ENCODE results near the gene CEMIP. TPM values are rescaled to one million over a fixed set of nuclear protein-coding genes. Genes with fewer than 3 reads are reported as not detected.

CEMIP gene
- total and polyA plus RNA-seq, 11 donors, result 0.04 to 9.6 (median 0.19) TPM

DNA sequence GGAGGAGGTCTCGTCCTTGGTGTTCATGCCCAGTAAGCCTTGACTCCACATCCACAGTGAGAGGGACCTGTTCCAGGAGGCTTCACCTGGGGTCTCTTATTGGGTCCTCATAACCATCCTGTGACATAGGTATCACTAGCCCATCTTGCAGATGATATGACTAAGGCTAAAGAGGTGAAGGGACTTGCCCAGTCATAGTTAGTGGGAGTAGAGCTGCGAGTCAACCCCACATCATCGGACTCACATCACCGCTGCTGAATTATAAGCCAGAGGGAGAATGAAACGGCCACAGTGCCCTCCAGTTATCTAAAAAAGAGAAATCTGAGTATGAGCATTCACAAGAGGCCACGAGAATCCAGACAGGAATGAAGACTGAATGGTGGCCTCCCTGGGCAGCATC lies 144.5 kb downstream of the CEMIP start:
- Histone ChIP-seq H3K9me3 (no peaks in the 10 kb centered on the region), H3K36me3 (peaks cover 0 to 4% (median 0%) of the 10 kb centered on the region in 9 donors), H3K27me3 (no peaks in the 10 kb centered on the region), H3K4me3 (no peak overlapping the region), H3K27ac (no peak overlapping the region), H3K4me1 (no peaks in the 10 kb centered on the region)
- ATAC-seq, result no peak
- DNase-seq, result no peak
- no peak for TF ChIP-seq POLR2A (IDR thresholded peaks at IDR 0.05)
- TF ChIP-seq, protein P1, sequence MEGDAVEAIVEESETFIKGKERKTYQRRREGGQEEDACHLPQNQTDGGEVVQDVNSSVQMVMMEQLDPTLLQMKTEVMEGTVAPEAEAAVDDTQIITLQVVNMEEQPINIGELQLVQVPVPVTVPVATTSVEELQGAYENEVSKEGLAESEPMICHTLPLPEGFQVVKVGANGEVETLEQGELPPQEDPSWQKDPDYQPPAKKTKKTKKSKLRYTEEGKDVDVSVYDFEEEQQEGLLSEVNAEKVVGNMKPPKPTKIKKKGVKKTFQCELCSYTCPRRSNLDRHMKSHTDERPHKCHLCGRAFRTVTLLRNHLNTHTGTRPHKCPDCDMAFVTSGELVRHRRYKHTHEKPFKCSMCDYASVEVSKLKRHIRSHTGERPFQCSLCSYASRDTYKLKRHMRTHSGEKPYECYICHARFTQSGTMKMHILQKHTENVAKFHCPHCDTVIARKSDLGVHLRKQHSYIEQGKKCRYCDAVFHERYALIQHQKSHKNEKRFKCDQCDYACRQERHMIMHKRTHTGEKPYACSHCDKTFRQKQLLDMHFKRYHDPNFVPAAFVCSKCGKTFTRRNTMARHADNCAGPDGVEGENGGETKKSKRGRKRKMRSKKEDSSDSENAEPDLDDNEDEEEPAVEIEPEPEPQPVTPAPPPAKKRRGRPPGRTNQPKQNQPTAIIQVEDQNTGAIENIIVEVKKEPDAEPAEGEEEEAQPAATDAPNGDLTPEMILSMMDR (IDR thresholded peaks at IDR 0.05), result no peak
- intact Hi-C loops (cut with DNase I), result no loop called here
- 95 to 97% (median 95%) methylated on average over 6 of the region's 6 CpGs for WGBS, 4 donors

DNA sequence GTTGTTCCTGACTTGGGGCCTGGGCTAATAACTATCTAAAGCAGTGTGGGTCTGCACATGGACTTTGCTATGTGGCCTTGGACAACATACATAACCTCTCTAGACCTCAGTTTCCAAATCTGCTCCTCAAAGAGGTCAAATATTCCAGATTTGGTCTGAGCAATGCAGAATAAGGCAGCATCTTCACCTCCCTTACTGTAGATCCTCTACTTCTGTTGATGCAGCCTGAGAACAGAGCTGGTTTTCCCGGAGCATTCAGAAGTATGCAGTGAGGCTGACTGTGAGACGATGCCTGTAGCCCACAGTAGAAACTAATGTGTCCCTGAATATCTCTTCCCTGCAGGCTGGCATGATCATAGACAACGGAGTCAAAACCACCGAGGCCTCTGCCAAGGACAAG lies 145.1 kb downstream of the CEMIP start:
- H3K4me3 ChIP-seq, result no peak overlapping the region
- H3K9me3 ChIP-seq, result no peaks in the 10 kb centered on the region
- H3K27me3 ChIP-seq, result no peaks in the 10 kb centered on the region
- no peak overlapping the region for H3K27ac ChIP-seq
- no peaks in the 10 kb centered on the region for H3K4me1 ChIP-seq
- WGBS, 4 donors, result 95 to 97% (median 96%) methylated on average over 4 of the region's 4 CpGs
- intact Hi-C loops (cut with DNase I), result no loop called here
- H3K36me3 ChIP-seq, result peaks cover 0 to 4% (median 0%) of the 10 kb centered on the region in 9 donors
- TF ChIP-seq, protein P1 (IDR thresholded peaks at IDR 0.05), result no peak
- TF ChIP-seq POLR2A (IDR thresholded peaks at IDR 0.05), result no peak
- no peak for DNase-seq
- no peak for ATAC-seq

DNA sequence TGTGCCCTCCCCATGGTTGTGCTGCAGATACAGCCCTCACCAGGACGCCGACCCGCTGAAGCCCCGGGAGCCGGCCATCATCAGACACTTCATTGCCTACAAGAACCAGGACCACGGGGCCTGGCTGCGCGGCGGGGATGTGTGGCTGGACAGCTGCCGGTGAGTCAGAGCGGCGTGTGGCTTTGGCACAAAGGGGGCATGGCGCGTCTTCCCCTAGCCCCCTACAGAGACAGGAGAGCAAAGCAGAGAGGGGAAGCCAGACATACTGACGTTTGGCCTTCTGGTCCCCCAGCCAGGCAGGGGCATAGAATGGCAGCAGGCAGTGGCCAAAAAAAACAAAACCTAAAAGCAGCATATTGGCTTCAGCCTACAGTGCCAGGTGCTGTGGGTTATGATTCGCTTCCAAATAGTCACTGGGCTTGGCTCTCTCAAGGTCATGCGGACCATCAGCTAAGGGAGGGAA lies 146.5 kb downstream of the CEMIP start:
- H3K36me3 ChIP-seq, result peaks cover 0 to 4% (median 0%) of the 10 kb centered on the region in 9 donors
- H3K4me1 ChIP-seq, result no peaks in the 10 kb centered on the region
- no peaks in the 10 kb centered on the region for H3K27me3 ChIP-seq
- TF ChIP-seq POLR2A (IDR thresholded peaks at IDR 0.05), result no peak
- TF ChIP-seq, protein P1 (IDR thresholded peaks at IDR 0.05), result no peak
- intact Hi-C loops (cut with DNase I), result no loop called here
- H3K9me3 ChIP-seq, result no peaks in the 10 kb centered on the region
- no peak overlapping the region for H3K4me3 ChIP-seq
- no peak for ATAC-seq
- H3K27ac ChIP-seq, result no peak overlapping the region
- WGBS, 4 donors, result 92 to 97% (median 96%) methylated on average over 17 of the region's 17 CpGs
- no peak for DNase-seq

DNA sequence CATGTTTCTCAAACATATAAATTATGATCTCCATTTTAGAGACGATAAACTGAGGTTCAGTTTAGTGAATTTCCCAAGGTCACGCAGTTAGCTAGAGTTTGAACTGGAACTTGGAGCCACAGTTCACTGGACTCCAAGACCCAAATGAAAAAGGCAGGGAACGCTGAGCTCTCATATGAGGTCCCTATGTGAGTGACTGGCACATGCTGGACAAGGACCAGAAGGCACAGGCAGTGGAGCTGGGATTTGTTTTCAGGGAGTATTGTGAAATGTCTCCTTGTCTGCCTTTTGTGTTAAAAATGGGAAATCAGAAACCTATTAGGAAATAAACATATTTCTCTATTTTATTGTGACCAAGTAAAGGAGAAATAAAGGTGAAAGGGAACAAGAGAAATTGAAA lies 147.0 kb downstream of the CEMIP start:
- H3K9me3 ChIP-seq, result no peaks in the 10 kb centered on the region
- no peak for TF ChIP-seq POLR2A (IDR thresholded peaks at IDR 0.05)
- TF ChIP-seq, protein P1 (IDR thresholded peaks at IDR 0.05), result no peak
- peaks cover 0 to 4% (median 0%) of the 10 kb centered on the region in 9 donors for H3K36me3 ChIP-seq
- intact Hi-C loops (cut with DNase I), result no loop called here
- H3K27ac ChIP-seq, result no peak overlapping the region
- no peaks in the 10 kb centered on the region for H3K4me1 ChIP-seq
- no peak overlapping the region for H3K4me3 ChIP-seq
- 94 to 100% (median 97%) methylated on average over 3 of the region's 3 CpGs for WGBS, 4 donors
- DNase-seq (no peak), ATAC-seq (no peak)
- no peaks in the 10 kb centered on the region for H3K27me3 ChIP-seq
